ENCODE results near the gene GCFC2. TPM values are rescaled to one million over a fixed set of nuclear protein-coding genes. Genes with fewer than 3 reads are reported as not detected.
"Not testable (repeated sequence)": the region's sequence is repeated elsewhere in the genome, so short reads cannot be mapped to it uniquely, and the experiment has no call there.

GCFC2 gene
- total RNA-seq, 1 donor from 2014 or later, result 10.0 TPM

GRCh38 chr2:75679556-75679955 lies 31.2 kb downstream of the GCFC2 start:
- H3K4me3 ChIP-seq (ENCODE audit: low read depth, low read length), result no peak overlapping the region
- TF ChIP-seq, protein P1, sequence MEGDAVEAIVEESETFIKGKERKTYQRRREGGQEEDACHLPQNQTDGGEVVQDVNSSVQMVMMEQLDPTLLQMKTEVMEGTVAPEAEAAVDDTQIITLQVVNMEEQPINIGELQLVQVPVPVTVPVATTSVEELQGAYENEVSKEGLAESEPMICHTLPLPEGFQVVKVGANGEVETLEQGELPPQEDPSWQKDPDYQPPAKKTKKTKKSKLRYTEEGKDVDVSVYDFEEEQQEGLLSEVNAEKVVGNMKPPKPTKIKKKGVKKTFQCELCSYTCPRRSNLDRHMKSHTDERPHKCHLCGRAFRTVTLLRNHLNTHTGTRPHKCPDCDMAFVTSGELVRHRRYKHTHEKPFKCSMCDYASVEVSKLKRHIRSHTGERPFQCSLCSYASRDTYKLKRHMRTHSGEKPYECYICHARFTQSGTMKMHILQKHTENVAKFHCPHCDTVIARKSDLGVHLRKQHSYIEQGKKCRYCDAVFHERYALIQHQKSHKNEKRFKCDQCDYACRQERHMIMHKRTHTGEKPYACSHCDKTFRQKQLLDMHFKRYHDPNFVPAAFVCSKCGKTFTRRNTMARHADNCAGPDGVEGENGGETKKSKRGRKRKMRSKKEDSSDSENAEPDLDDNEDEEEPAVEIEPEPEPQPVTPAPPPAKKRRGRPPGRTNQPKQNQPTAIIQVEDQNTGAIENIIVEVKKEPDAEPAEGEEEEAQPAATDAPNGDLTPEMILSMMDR (IDR thresholded peaks at IDR 0.05; ENCODE audit: insufficient read depth, low read length, severe bottlenecking), result no peak
- DNase-seq (ENCODE audit: low read depth) (no peak), FAIRE-seq (no peak)
- no peaks in the 10 kb centered on the region for H3K27me3 ChIP-seq (ENCODE audit: control insufficient read depth, insufficient read depth, low read length)
- H3K36me3 ChIP-seq (ENCODE audit: control insufficient read depth, insufficient read depth, low read length), result peaks cover 1% of the 10 kb centered on the region

- TF ChIP-seq, protein P1 (IDR thresholded peaks at IDR 0.05; ENCODE audit: insufficient read depth, low read length, severe bottlenecking), result no peak
Measured at GRCh38 chr2:75676464-75676863, 34.3 kb downstream of the GCFC2 start.

GRCh38 chr2:75675908-75676307 lies 34.8 kb downstream of the GCFC2 start:
- Histone ChIP-seq H3K4me3 (ENCODE audit: low read depth, low read length) (no peak overlapping the region), H3K27me3 (ENCODE audit: control insufficient read depth, insufficient read depth, low read length) (no peaks in the 10 kb centered on the region), H3K36me3 (ENCODE audit: control insufficient read depth, insufficient read depth, low read length) (no peaks in the 10 kb centered on the region)
- FAIRE-seq (no peak), DNase-seq (ENCODE audit: low read depth) (no peak)
- TF ChIP-seq, protein P1 (IDR thresholded peaks at IDR 0.05; ENCODE audit: insufficient read depth, low read length, severe bottlenecking), result no peak

More at GRCh38 chr2:75676464-75676863, 34.3 kb downstream of the GCFC2 start:
- no peak overlapping the region for H3K4me3 ChIP-seq (ENCODE audit: low read depth, low read length)
- DNase-seq (ENCODE audit: low read depth), result no peak
- no peak for FAIRE-seq
- H3K36me3 ChIP-seq (ENCODE audit: control insufficient read depth, insufficient read depth, low read length), result no peaks in the 10 kb centered on the region
- H3K27me3 ChIP-seq (ENCODE audit: control insufficient read depth, insufficient read depth, low read length), result no peaks in the 10 kb centered on the region

GRCh38 chr2:75675423-75675822 lies 35.3 kb downstream of the GCFC2 start:
- not testable (repeated sequence) for H3K36me3 ChIP-seq (ENCODE audit: control insufficient read depth, insufficient read depth, low read length); H3K4me3 ChIP-seq (ENCODE audit: low read depth, low read length); H3K27me3 ChIP-seq (ENCODE audit: control insufficient read depth, insufficient read depth, low read length); FAIRE-seq; DNase-seq (ENCODE audit: low read depth)

DNA sequence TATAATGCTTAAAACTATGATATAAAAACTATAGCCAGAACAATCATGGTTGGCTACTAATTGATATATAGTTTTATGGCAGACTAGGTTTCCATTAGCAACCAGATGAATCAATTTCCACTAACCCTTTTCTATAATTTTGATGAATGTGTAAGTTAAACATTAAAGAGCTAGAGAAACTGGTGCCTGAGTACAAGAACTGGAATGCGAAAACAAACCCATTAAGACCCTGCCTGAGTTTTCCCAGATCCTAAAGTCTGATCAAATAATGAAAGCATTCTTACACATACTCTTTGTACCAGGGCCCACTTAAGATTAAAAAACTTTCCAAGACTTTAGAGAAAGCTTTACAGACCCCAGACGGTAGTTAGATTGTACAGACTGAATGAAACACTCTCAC lies 42.8 kb downstream of the GCFC2 start:
- Histone ChIP-seq H3K27me3 (ENCODE audit: control insufficient read depth, insufficient read depth, low read length) (no peaks in the 10 kb centered on the region), H3K4me3 (ENCODE audit: low read depth, low read length) (no peak overlapping the region), H3K36me3 (ENCODE audit: control insufficient read depth, insufficient read depth, low read length) (no peaks in the 10 kb centered on the region)
- FAIRE-seq (no peak), DNase-seq (ENCODE audit: low read depth) (no peak)
- TF ChIP-seq, protein P1 (IDR thresholded peaks at IDR 0.05; ENCODE audit: insufficient read depth, low read length, severe bottlenecking), result no peak

- TF ChIP-seq, protein P1 (IDR thresholded peaks at IDR 0.05; ENCODE audit: insufficient read depth, low read length, severe bottlenecking), result no peak
- Histone ChIP-seq H3K27me3 (ENCODE audit: control insufficient read depth, insufficient read depth, low read length) (no peaks in the 10 kb centered on the region), H3K36me3 (ENCODE audit: control insufficient read depth, insufficient read depth, low read length) (no peaks in the 10 kb centered on the region), H3K4me3 (ENCODE audit: low read depth, low read length) (no peak overlapping the region)
- DNase-seq (ENCODE audit: low read depth) (no peak), FAIRE-seq (no peak)
Measured at GRCh38 chr2:75666911-75667310, 43.8 kb downstream of the GCFC2 start.

All from bronchial epithelial cell (primary cell).